ENCODE results near the gene ATP5F1D. TPM values are rescaled to one million over a fixed set of nuclear protein-coding genes. Genes with fewer than 3 reads are reported as not detected.
A peak's percentile ranks its signal among the peaks of the same experiment; 100 is the strongest.

ATP5F1D gene
- total RNA-seq, 1 experiment from 2014 or later, result 179 TPM

DNA sequence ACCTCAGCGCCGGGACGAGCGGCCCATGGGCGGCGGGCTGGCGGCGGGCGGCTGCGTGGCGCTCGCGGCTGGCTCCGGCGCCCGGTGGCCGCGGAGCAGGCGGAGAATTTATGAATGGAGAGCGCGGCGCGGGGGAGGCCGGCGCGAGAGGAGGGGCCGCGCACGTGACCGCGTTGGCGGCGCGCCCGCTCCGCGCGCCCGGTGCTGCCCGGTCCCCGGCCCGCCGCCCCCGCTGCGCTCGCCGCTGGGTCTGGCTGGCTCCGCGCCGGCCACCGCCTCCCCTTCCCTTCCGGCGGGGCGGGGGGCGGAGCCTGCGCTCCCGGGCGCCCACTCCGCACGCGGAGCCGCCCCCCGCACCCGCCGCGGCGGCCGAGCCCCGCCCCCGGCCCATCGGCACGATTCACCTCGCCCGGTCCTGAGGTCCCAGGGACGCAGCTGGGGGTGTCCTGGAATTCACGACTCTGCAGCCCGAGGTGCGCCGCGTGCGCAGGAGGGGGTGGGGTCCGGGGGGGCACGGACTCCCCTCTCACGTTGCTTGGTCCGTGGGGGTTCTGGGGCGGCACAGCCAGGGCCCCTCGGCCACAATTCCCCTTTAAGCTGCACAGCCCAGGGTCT, 3.7 kb upstream of the ATP5F1D start, which contains the start of gene CBARP:
CBARP (minus strand) TSS at position 252 of the 615 bp plus-strand sequence. CDS start 1,905 bp downstream, outside the sequence.
- Mint-ChIP-seq H3K36me3 (ENCODE audit: insufficient read depth in 1 of 3, low read depth in 3 of 3) (peaks cover 0 to 20% (median 9%) of the 10 kb centered on the region in 3 experiments; a peak in 4 of 7 replicates), H3K4me1 (peaks cover 13 to 19% of the 10 kb centered on the region in 2 experiments), H3K27ac (peak within 1 kb of the TSS; percentile 52 to 90 (median 82); a peak in 5 of 7 replicates), H3K4me3 (peak within 1 kb of the TSS; percentile 76 to 87), H3K9me3 (no peaks in the 10 kb centered on the region; a peak in 1 of 5 replicates), H3K27me3 (ENCODE audit: low read depth) (peaks cover 1% of the 10 kb centered on the region)
- no peak within 1 kb of the TSS for H2BK20ac ChIP-seq (ENCODE audit: low read depth, low read length, poor library complexity, severe bottlenecking)
- no peak within 1 kb of the TSS for H4K5ac ChIP-seq (ENCODE audit: insufficient read length, low read depth, low read length)
- no peak within 1 kb of the TSS for H3K27ac ChIP-seq (ENCODE audit: insufficient read length, low read depth, low read length)
- no peak within 1 kb of the TSS for H2BK5ac ChIP-seq (ENCODE audit: insufficient read length, low read length)
- no peak within 1 kb of the TSS for H3K4ac ChIP-seq (ENCODE audit: low read depth, low read length)
- peaks cover 11% of the 10 kb centered on the region for H3K23me2 ChIP-seq (ENCODE audit: insufficient read length, low read depth, low read length, poor library complexity, severe bottlenecking)
- no peak within 1 kb of the TSS for H2AFZ ChIP-seq (ENCODE audit: low read length)
- H4K91ac ChIP-seq (ENCODE audit: insufficient read length, low read depth, low read length), result no peak within 1 kb of the TSS
- no peaks in the 10 kb centered on the region; the same call in 1 of the 2 replicates for H3K79me2 ChIP-seq (ENCODE audit: insufficient read depth, low read length)
- no peak within 1 kb of the TSS for H3K23ac ChIP-seq (ENCODE audit: insufficient read length, low read depth, low read length)
- no peaks in the 10 kb centered on the region for H3K79me1 ChIP-seq (ENCODE audit: insufficient read depth, low read depth, low read length, poor library complexity, severe bottlenecking)
- H2BK15ac ChIP-seq (ENCODE audit: low read depth, low read length), result no peak within 1 kb of the TSS
- H2BK120ac ChIP-seq (ENCODE audit: low read depth, low read length, poor library complexity, severe bottlenecking), result no peak within 1 kb of the TSS
- no peak within 1 kb of the TSS for H3K56ac ChIP-seq (ENCODE audit: insufficient read length, low read depth, low read length)
- no peaks in the 10 kb centered on the region for H3K4me1 ChIP-seq (ENCODE audit: insufficient read depth, low read length)
- no peak within 1 kb of the TSS for H3K9ac ChIP-seq (ENCODE audit: extremely low read depth, insufficient read length, low read length)
- H3K27me3 ChIP-seq (ENCODE audit: insufficient read depth, low read length), result no peaks in the 10 kb centered on the region
- no peak for DNase-seq
- H4K8ac ChIP-seq (replicated peaks; ENCODE audit: insufficient read length, low read depth, low read length), result no peak within 1 kb of the TSS
- H4K20me1 ChIP-seq (ENCODE audit: control insufficient read depth, insufficient read depth, insufficient read length), result no peaks in the 10 kb centered on the region
- H3K18ac ChIP-seq (ENCODE audit: insufficient read length, low read depth, low read length), result no peak within 1 kb of the TSS
- no peaks in the 10 kb centered on the region for H3K9me3 ChIP-seq (ENCODE audit: control insufficient read depth, low read depth, low read length)
- H3K4me2 ChIP-seq (ENCODE audit: insufficient read depth, insufficient read length, low read length), result peak within 1 kb of the TSS; percentile 53
- WGBS (ENCODE audit: extremely low coverage, insufficient read length, low lambda C conversion rate), result no CpG with 5 or more reads among the region's 87 CpGs
- no peak within 1 kb of the TSS for H2AK5ac ChIP-seq (ENCODE audit: insufficient read length, low read length)
- H2BK12ac ChIP-seq (ENCODE audit: insufficient read length, low read depth, low read length), result no peak within 1 kb of the TSS
- TF ChIP-seq, protein P1, sequence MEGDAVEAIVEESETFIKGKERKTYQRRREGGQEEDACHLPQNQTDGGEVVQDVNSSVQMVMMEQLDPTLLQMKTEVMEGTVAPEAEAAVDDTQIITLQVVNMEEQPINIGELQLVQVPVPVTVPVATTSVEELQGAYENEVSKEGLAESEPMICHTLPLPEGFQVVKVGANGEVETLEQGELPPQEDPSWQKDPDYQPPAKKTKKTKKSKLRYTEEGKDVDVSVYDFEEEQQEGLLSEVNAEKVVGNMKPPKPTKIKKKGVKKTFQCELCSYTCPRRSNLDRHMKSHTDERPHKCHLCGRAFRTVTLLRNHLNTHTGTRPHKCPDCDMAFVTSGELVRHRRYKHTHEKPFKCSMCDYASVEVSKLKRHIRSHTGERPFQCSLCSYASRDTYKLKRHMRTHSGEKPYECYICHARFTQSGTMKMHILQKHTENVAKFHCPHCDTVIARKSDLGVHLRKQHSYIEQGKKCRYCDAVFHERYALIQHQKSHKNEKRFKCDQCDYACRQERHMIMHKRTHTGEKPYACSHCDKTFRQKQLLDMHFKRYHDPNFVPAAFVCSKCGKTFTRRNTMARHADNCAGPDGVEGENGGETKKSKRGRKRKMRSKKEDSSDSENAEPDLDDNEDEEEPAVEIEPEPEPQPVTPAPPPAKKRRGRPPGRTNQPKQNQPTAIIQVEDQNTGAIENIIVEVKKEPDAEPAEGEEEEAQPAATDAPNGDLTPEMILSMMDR (conservative IDR thresholded peaks at IDR 0.05), result no peak
- peak within 1 kb of the TSS; percentile 13; the same call in 1 of the 2 replicates for H3K14ac ChIP-seq (ENCODE audit: insufficient read depth, low read length)
- no peak within 1 kb of the TSS for H3T11ph ChIP-seq (ENCODE audit: low read length)

Data from H9 (cell line).